A673 (cell line): ENCODE results near the gene MIS18BP1.

Experiments used
- CTCF ChIP-seq: fragments of 300-800, 200-600 bp; sonication (generic); conservative IDR thresholded peaks from 2 replicates; pipeline ENCODE4 v1.5.1; 2017; ENCODE audit warnings: low read depth, mild to moderate bottlenecking, antibody characterized with exemption, low read length, moderate library complexity, mixed read lengths
- EZH2 ChIP-seq: fragments of 200-600 bp; sonication (generic); IDR thresholded peaks from 2 replicates; pipeline ENCODE4 v1.6.1; 2017; ENCODE audit warnings: borderline replicate concordance, low read depth, mild to moderate bottlenecking, mixed read lengths, antibody characterized with exemption, low read length; ENCODE audit not compliant: poor library complexity, severe bottlenecking

DNA sequence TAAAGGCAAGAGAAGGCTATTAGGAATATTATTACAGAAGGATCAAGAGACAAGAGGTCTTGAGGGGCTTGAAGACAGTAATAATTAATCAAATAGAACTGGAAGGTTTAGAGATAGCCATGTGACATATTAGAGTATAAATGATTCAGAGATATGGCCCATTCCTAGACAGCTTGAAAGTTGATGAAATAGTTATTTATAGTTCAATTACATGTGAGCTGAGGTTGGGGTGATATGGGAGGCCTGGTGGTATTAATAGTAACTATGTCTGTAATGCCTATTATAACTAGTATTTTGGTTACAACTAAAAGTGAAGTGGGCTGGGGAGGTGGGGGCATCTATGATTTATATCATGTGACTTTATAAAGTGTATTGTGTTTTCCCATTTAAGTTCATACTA, 14.1 kb upstream of the MIS18BP1 start:
- TF ChIP-seq CTCF: no peak
- TF ChIP-seq EZH2: no peak
